ENCODE results near the gene PCDHGA11. TPM values are rescaled to one million over a fixed set of nuclear protein-coding genes. Genes with fewer than 3 reads are reported as not detected.

The PCDHGA11 gene
- total and polyA plus RNA-seq, 10 of the 15 experiments (the other 5 are each of a cell fraction or from before 2014, with no cell fraction given), result 0.21 to 3.4 (median 2.2) TPM

GRCh38 chr5:141373673-141374317, 47.1 kb upstream of the PCDHGA11 start, which contains the start of gene PCDHGA6:
Gene PCDHGA6 (plus strand): TSS chr5:141373891. CDS start chr5:141374084, 193 bp downstream.
- H4K20me1 ChIP-seq (ENCODE audit: control insufficient read depth, insufficient read depth), result no peaks in the 10 kb centered on the region
- H2AFZ ChIP-seq (ENCODE audit: control insufficient read depth, low read depth, low read length), result no peak within 1 kb of the TSS; the same call in 1 of the 2 replicates
- no TSS peak for BruUV-seq (replicated peaks)
- ChIA-PET SMC1A (ENCODE audit: uncharacterized antibody, unreplicated experiment) (interaction anchor here (0.8 kb wide), 1 partner anchor 23 kb away, joined by 5 read pairs; no protein-coding TSS in a partner anchor), POLR2A (no interaction called here), CTCF (interaction anchor here (0.9 to 1.3 kb wide), 3 partner anchors 47 to 190 kb away, joined by 3 to 6 read pairs (median 3); partner anchors contain the start of gene PCDHGA11), RAD21 (ENCODE audit: unreplicated experiment) (no interaction called here)
- no peak for DNase-seq (ENCODE audit: low read depth, low spot score)
- H3K27ac ChIP-seq (ENCODE audit: control insufficient read depth, insufficient read depth), result no peak within 1 kb of the TSS
- no peak for ATAC-seq
- no peaks in the 10 kb centered on the region for H3K79me2 ChIP-seq (ENCODE audit: control insufficient read depth, insufficient read depth, low read length)
- in situ Hi-C loops (cut with MboI), result no loop called here
- no peak within 1 kb of the TSS for H3K9ac ChIP-seq (ENCODE audit: control insufficient read depth, insufficient read depth, low read length)
- 79% methylated on average over 26 of the region's 27 CpGs for WGBS (ENCODE audit: insufficient coverage, insufficient replicate concordance, low lambda C conversion rate, missing lambda C conversion rate)
- H3K36me3 ChIP-seq (ENCODE audit: control insufficient read depth in 2 of 2, insufficient read depth in 2 of 2, low read length in 1 of 2), result no peaks in the 10 kb centered on the region
- no peak within 1 kb of the TSS for H3K4me3 ChIP-seq
- intact Hi-C loops (cut with micrococcal nuclease; ENCODE audit: unreplicated experiment), result no loop called here
- TF ChIP-seq, protein P1, sequence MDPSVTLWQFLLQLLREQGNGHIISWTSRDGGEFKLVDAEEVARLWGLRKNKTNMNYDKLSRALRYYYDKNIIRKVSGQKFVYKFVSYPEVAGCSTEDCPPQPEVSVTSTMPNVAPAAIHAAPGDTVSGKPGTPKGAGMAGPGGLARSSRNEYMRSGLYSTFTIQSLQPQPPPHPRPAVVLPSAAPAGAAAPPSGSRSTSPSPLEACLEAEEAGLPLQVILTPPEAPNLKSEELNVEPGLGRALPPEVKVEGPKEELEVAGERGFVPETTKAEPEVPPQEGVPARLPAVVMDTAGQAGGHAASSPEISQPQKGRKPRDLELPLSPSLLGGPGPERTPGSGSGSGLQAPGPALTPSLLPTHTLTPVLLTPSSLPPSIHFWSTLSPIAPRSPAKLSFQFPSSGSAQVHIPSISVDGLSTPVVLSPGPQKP (IDR thresholded peaks at IDR 0.05; ENCODE audit: low read depth, low read length), result no peak
- TF ChIP-seq RAD21 (IDR thresholded peaks at IDR 0.05; ENCODE audit: insufficient read depth, low read depth, low read length) (peak; percentile 51), CTCF (IDR thresholded peaks at IDR 0.05 in 2 of 3, conservative IDR thresholded peaks at IDR 0.05 in 1 of 3; ENCODE audit: control insufficient read depth in 2 of 3, extremely low read depth in 1 of 3, insufficient read depth in 1 of 3, low read depth in 3 of 3, low read length in 3 of 3) (peak in 1 of 3 experiments; percentile 32; a peak in 3 of 6 replicates), YBX1 (IDR thresholded peaks at IDR 0.05) (no peak), WRNIP1 (IDR thresholded peaks at IDR 0.05; ENCODE audit: borderline replicate concordance, low read depth, low read length) (no peak), ZNF274 (IDR thresholded peaks at IDR 0.05; ENCODE audit: insufficient read depth, insufficient read length) (no peak), IRF4 (IDR thresholded peaks at IDR 0.05; ENCODE audit: low read depth, low read length) (no peak), ATF2 (IDR thresholded peaks at IDR 0.05; ENCODE audit: low read length) (no peak), DPF2 (IDR thresholded peaks at IDR 0.05) (no peak), HDAC2 (IDR thresholded peaks at IDR 0.05) (no peak), CBX3 (IDR thresholded peaks at IDR 0.05; ENCODE audit: borderline replicate concordance, low read depth) (no peak)
- TF ChIP-seq, protein P2, sequence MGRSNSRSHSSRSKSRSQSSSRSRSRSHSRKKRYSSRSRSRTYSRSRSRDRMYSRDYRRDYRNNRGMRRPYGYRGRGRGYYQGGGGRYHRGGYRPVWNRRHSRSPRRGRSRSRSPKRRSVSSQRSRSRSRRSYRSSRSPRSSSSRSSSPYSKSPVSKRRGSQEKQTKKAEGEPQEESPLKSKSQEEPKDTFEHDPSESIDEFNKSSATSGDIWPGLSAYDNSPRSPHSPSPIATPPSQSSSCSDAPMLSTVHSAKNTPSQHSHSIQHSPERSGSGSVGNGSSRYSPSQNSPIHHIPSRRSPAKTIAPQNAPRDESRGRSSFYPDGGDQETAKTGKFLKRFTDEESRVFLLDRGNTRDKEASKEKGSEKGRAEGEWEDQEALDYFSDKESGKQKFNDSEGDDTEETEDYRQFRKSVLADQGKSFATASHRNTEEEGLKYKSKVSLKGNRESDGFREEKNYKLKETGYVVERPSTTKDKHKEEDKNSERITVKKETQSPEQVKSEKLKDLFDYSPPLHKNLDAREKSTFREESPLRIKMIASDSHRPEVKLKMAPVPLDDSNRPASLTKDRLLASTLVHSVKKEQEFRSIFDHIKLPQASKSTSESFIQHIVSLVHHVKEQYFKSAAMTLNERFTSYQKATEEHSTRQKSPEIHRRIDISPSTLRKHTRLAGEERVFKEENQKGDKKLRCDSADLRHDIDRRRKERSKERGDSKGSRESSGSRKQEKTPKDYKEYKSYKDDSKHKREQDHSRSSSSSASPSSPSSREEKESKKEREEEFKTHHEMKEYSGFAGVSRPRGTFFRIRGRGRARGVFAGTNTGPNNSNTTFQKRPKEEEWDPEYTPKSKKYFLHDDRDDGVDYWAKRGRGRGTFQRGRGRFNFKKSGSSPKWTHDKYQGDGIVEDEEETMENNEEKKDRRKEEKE (IDR thresholded peaks at IDR 0.05), result no peak
- TF ChIP-seq, protein P3, sequence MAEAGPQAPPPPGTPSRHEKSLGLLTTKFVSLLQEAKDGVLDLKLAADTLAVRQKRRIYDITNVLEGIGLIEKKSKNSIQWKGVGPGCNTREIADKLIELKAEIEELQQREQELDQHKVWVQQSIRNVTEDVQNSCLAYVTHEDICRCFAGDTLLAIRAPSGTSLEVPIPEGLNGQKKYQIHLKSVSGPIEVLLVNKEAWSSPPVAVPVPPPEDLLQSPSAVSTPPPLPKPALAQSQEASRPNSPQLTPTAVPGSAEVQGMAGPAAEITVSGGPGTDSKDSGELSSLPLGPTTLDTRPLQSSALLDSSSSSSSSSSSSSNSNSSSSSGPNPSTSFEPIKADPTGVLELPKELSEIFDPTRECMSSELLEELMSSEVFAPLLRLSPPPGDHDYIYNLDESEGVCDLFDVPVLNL (IDR thresholded peaks at IDR 0.05; ENCODE audit: low read depth, low read length), result no peak
- TF ChIP-seq, protein P4, sequence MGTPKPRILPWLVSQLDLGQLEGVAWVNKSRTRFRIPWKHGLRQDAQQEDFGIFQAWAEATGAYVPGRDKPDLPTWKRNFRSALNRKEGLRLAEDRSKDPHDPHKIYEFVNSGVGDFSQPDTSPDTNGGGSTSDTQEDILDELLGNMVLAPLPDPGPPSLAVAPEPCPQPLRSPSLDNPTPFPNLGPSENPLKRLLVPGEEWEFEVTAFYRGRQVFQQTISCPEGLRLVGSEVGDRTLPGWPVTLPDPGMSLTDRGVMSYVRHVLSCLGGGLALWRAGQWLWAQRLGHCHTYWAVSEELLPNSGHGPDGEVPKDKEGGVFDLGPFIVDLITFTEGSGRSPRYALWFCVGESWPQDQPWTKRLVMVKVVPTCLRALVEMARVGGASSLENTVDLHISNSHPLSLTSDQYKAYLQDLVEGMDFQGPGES (IDR thresholded peaks at IDR 0.05), result no peak
- H3K4me2 ChIP-seq (ENCODE audit: control insufficient read depth, insufficient read depth), result no peak within 1 kb of the TSS
- FAIRE-seq, result no peak
- H3K27me3 ChIP-seq (replicated peaks in 1 of 2; ENCODE audit: control insufficient read depth in 2 of 2, insufficient read depth in 2 of 2, low read length in 1 of 2), result no peaks in the 10 kb centered on the region
- peaks cover 17% of the 10 kb centered on the region; the same call in 2 of the 3 replicates for H3K9me3 ChIP-seq (replicated peaks; ENCODE audit: control insufficient read depth, insufficient read depth, low read length)
- no peaks in the 10 kb centered on the region for H3K4me1 ChIP-seq (ENCODE audit: control insufficient read depth, insufficient read depth, low read length)
